Neural cell (in vitro differentiated cells): ENCODE data around the gene ANGEL1. TPM values are rescaled to one million over a fixed set of nuclear protein-coding genes. Genes with fewer than 3 reads are reported as not detected.

Experiments
- H2AFZ ChIP-seq: fragments of 200-600, 300-800 bp; sonication (generic), shearing (Covaris generic); 2 replicates; pipeline ENCODE4 v1.6.0; 2014; ENCODE audit warnings: low read depth, mild to moderate bottlenecking, antibody characterized with exemption, low read length, moderate library complexity
- H3F3A ChIP-seq: fragments of 200-600 bp; shearing (Covaris generic); 2 replicates; pipeline ENCODE4 v1.6.1; 2016; ENCODE audit warnings: mild to moderate bottlenecking, moderate library complexity, mixed read lengths, antibody characterized with exemption, low read length; ENCODE audit not compliant: insufficient read depth, poor library complexity, severe bottlenecking
- H3K27ac ChIP-seq: fragments of 200-600, 300-800 bp; sonication (generic), shearing (Covaris generic); 2 replicates; pipeline ENCODE4 v1.5.1; 2014; ENCODE audit warnings: mild to moderate bottlenecking, low read length, moderate library complexity
- H3K27me3 ChIP-seq: fragments of 300-800, 200-600 bp; sonication (generic), shearing (Covaris generic); 2 replicates; pipeline ENCODE4 v1.6.0; 2014; ENCODE audit warnings: mild to moderate bottlenecking, low read depth, low read length, moderate library complexity; ENCODE audit not compliant: insufficient read depth
- H3K36me3 ChIP-seq: fragments of 300-800, 200-600 bp; sonication (generic), shearing (Covaris generic); 2 replicates; pipeline ENCODE4 v1.5.1; 2014; ENCODE audit warnings: mild to moderate bottlenecking, antibody characterized with exemption, low read length, moderate library complexity; ENCODE audit not compliant: insufficient read depth
- H3K4me2 ChIP-seq: fragments of 300-800, 200-600 bp; sonication (generic), shearing (Covaris generic); 2 replicates; pipeline ENCODE4 v1.6.0; 2014; ENCODE audit warnings: mild to moderate bottlenecking, low read length
- H3K4me3 ChIP-seq: fragments of 300-800, 200-600 bp; sonication (generic), shearing (Covaris generic); 2 replicates; pipeline ENCODE4 v1.5.1; 2014; ENCODE audit warnings: mild to moderate bottlenecking, low read length, moderate library complexity
- H3K79me2 ChIP-seq: fragments of 200-600 bp; shearing (Covaris generic); replicated peaks from 2 replicates; pipeline ENCODE4 v1.6.0; 2014; ENCODE audit warnings: mild to moderate bottlenecking, low read length, moderate library complexity; ENCODE audit not compliant: insufficient read depth
- H3K9ac ChIP-seq: fragments of 300-800, 200-600 bp; sonication (generic), shearing (Covaris generic); 2 replicates; pipeline ENCODE4 v1.6.1; 2016; ENCODE audit warnings: mild to moderate bottlenecking, low read length, mixed read lengths
- H3K9me2 ChIP-seq: fragments of 200-600 bp; shearing (Covaris generic); 2 replicates; pipeline ENCODE4 v1.6.1; 2016; ENCODE audit warnings: mild to moderate bottlenecking, low read length, mixed read lengths; ENCODE audit not compliant: insufficient read depth
- H3K9me3 ChIP-seq: fragments of 200-600, 300-800 bp; sonication (generic), shearing (Covaris generic); 2 replicates; pipeline ENCODE4 v1.6.1; 2016; ENCODE audit warnings: mild to moderate bottlenecking, mixed run types, low read length, moderate library complexity, mixed read lengths
- H4K20me1 ChIP-seq: fragments of 200-600 bp; shearing (Covaris generic); 2 replicates; pipeline ENCODE4 v1.6.1; 2016; ENCODE audit warnings: mild to moderate bottlenecking, mixed run types; ENCODE audit not compliant: insufficient read depth
- EP300 ChIP-seq: fragments of 450-650 bp; conservative IDR thresholded peaks from 2 replicates; pipeline ENCODE4 v1.6.1; 2014; ENCODE audit warnings: antibody characterized with exemption, mild to moderate bottlenecking, moderate library complexity; ENCODE audit not compliant: poor library complexity, severe bottlenecking
- EZH2 ChIP-seq: fragments of 200-600, 300-800 bp; shearing (Covaris generic), sonication (generic); IDR thresholded peaks from 2 replicates; pipeline ENCODE4 v1.6.1; 2014; ENCODE audit warnings: antibody characterized with exemption, low read length, borderline replicate concordance, mild to moderate bottlenecking; ENCODE audit not compliant: insufficient read depth, poor library complexity, severe bottlenecking
- MXI1 ChIP-seq: fragments of 450-650 bp; conservative IDR thresholded peaks from 2 replicates; pipeline ENCODE4 v1.6.1; 2014; ENCODE audit warnings: antibody characterized with exemption, mild to moderate bottlenecking; ENCODE audit not compliant: poor library complexity, severe bottlenecking
- POLR2AphosphoS5 ChIP-seq: IDR thresholded peaks from 2 replicates; pipeline ENCODE4 v1.6.1; 2012
- RAD21 ChIP-seq: fragments of 450-650 bp; conservative IDR thresholded peaks from 2 replicates; pipeline ENCODE4 v1.6.1; 2014; ENCODE audit warnings: antibody characterized with exemption, mild to moderate bottlenecking, moderate library complexity
- SMC3 ChIP-seq: fragments of 450-650 bp; conservative IDR thresholded peaks from 2 replicates; pipeline ENCODE4 v1.6.1; 2014; ENCODE audit warnings: antibody characterized with exemption, mild to moderate bottlenecking, moderate library complexity; ENCODE audit not compliant: poor library complexity
- TAF1 ChIP-seq: IDR thresholded peaks from 2 replicates; pipeline ENCODE4 v1.6.1; 2012; ENCODE audit warnings: low read depth
- polyA plus RNA-seq: library from polyadenylated mRNA; depleted of rRNA; stranded (reverse); fragments of >200 nt; gene quantifications from 2 replicates; pipeline ENCODE4 v1.2.3, GENCODE V29; 2014
- TF ChIP-seq, protein P1 (sequence below): fragments of 450-650 bp; IDR thresholded peaks from 2 replicates; pipeline ENCODE4 v1.5.1; 2014; ENCODE audit warnings: antibody characterized with exemption, mild to moderate bottlenecking, moderate library complexity; ENCODE audit not compliant: poor library complexity, severe bottlenecking
- TF ChIP-seq, protein P2 (sequence below): IDR thresholded peaks from 2 replicates; pipeline ENCODE4 v1.6.1; 2012; ENCODE audit warnings: borderline replicate concordance

ANGEL1 gene
- polyA plus RNA-seq, 1 donor from 2014 or later = 18.4 TPM

DNA sequence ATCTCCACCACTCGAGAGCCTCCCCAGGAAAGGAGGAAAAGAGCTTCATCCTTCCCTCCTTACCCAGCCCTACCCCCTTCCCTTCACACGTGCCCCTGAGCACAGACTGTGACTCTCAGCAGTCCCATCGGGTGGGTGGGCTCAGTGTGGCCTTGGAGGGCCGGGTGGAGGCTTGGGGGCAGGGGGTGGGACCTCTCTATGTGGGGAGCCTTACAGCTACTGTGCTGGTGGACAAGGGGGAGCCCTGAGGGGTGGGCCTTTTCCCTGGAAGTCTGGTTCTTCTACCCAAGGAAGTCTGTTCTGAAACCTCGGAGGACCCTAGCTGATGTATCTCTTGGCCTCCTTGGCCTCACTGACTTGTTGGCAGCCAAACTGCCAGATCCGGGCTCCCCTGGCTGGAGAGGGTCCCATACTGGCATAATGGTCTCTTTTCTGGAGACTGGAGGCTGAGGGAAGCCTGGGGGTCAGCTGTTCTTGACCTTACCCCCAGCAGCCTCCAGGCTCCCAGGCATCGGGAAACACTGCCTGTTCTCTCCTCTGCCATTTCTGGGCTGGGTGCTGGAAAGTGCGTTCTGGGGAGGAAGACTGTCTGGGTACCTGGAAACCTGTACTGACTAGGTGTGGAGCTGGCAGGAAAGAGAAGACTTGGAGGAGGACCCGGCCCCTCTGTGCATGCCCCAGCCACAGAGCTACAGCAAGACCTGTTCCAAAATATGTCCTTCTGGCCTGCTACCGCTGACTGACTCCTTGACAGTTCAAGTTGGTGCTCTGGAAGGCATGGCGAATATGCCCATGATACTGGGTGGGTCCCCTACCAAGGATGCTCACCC is 43.8 kb downstream of the ANGEL1 start:
- no peak overlapping the region for H3K4me2 ChIP-seq

DNA sequence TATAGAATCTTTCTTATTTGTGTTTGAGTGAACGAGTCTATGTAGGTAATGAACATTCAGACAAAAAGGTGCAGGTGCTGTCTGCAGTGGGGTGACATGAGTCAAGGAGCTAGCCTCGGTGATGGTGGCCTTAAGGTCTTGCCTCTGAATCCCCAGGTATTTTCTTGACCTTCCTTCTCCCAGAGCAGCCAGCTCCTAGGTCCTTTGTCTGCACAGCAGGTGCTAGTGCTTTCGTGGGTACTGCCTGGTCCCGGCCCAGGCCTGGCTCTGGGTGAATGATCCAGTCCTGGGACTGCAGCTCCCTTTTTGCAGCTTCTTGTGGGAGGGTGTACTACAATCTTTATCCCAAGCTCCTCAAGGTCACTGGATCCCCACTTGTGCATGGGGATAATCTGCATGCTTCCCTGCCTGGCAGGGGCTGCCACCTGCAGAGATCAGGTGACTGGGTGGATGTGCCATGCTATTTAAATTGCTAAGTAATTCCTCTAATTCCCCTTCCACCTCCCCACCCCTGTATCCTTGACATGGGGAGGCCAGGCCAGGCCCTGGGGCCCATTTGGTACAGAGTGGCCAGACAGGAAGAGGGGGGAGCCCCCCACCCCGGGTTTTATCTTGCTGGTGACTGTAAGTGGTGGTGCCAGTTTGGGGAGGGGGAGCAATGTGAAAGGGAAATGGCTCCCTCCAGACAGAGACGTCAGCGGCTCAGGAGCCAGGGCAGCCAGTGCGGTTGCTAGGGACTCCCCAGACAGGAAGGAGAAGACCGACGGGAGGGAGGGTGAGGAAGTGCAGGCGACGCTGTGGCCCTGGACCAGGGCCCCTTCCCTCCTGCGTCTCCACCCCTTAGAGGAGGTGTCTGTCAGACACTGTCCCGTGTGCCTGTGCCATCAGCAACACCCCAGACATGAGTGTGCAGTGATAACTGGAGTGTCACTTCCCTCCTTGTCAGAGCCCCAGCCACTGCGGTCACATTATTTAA is 44.7 kb downstream of the ANGEL1 start:
- Histone ChIP-seq H3K9ac (no peak overlapping the region), H3K27ac (no peak overlapping the region), H3K4me3 (no peak overlapping the region), H3K27me3 (no peaks in the 10 kb centered on the region), H3K9me2 (no peaks in the 10 kb centered on the region), H3F3A (no peaks in the 10 kb centered on the region), H3K4me2 (no peak overlapping the region), H2AFZ (no peak overlapping the region), H3K9me3 (no peaks in the 10 kb centered on the region), H3K79me2 (peaks cover 21% of the 10 kb centered on the region), H4K20me1 (no peaks in the 10 kb centered on the region), H3K36me3 (peaks cover 5% of the 10 kb centered on the region)
- TF ChIP-seq EP300 (no peak), SMC3 (no peak), EZH2 (no peak), TAF1 (no peak), POLR2AphosphoS5 (no peak), MXI1 (no peak), RAD21 (no peak)
- TF ChIP-seq, protein P1, sequence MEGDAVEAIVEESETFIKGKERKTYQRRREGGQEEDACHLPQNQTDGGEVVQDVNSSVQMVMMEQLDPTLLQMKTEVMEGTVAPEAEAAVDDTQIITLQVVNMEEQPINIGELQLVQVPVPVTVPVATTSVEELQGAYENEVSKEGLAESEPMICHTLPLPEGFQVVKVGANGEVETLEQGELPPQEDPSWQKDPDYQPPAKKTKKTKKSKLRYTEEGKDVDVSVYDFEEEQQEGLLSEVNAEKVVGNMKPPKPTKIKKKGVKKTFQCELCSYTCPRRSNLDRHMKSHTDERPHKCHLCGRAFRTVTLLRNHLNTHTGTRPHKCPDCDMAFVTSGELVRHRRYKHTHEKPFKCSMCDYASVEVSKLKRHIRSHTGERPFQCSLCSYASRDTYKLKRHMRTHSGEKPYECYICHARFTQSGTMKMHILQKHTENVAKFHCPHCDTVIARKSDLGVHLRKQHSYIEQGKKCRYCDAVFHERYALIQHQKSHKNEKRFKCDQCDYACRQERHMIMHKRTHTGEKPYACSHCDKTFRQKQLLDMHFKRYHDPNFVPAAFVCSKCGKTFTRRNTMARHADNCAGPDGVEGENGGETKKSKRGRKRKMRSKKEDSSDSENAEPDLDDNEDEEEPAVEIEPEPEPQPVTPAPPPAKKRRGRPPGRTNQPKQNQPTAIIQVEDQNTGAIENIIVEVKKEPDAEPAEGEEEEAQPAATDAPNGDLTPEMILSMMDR = no peak
- TF ChIP-seq, protein P2, sequence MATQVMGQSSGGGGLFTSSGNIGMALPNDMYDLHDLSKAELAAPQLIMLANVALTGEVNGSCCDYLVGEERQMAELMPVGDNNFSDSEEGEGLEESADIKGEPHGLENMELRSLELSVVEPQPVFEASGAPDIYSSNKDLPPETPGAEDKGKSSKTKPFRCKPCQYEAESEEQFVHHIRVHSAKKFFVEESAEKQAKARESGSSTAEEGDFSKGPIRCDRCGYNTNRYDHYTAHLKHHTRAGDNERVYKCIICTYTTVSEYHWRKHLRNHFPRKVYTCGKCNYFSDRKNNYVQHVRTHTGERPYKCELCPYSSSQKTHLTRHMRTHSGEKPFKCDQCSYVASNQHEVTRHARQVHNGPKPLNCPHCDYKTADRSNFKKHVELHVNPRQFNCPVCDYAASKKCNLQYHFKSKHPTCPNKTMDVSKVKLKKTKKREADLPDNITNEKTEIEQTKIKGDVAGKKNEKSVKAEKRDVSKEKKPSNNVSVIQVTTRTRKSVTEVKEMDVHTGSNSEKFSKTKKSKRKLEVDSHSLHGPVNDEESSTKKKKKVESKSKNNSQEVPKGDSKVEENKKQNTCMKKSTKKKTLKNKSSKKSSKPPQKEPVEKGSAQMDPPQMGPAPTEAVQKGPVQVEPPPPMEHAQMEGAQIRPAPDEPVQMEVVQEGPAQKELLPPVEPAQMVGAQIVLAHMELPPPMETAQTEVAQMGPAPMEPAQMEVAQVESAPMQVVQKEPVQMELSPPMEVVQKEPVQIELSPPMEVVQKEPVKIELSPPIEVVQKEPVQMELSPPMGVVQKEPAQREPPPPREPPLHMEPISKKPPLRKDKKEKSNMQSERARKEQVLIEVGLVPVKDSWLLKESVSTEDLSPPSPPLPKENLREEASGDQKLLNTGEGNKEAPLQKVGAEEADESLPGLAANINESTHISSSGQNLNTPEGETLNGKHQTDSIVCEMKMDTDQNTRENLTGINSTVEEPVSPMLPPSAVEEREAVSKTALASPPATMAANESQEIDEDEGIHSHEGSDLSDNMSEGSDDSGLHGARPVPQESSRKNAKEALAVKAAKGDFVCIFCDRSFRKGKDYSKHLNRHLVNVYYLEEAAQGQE = no peak

More for the DNA sequence above, 43.8 kb downstream of the ANGEL1 start:
- Histone ChIP-seq H3K4me3 (no peak overlapping the region), H3K27me3 (no peaks in the 10 kb centered on the region), H4K20me1 (no peaks in the 10 kb centered on the region), H3K9me2 (no peaks in the 10 kb centered on the region), H3K9ac (no peak overlapping the region), H3K9me3 (no peaks in the 10 kb centered on the region), H3K36me3 (peaks cover 6% of the 10 kb centered on the region), H3F3A (no peaks in the 10 kb centered on the region), H3K27ac (no peak overlapping the region), H3K79me2 (peaks cover 12% of the 10 kb centered on the region), H2AFZ (no peak overlapping the region)
- no peak for TF ChIP-seq MXI1
- no peak for TF ChIP-seq RAD21
- TF ChIP-seq SMC3 = no peak
